ENCODE data around the gene CAPN13. TPM values are rescaled to one million over a fixed set of nuclear protein-coding genes. Genes with fewer than 3 reads are reported as not detected.

Gene CAPN13
- total and polyA plus RNA-seq, 2 of the 4 experiments (the other 2 are of a cell fraction): not detected

DNA sequence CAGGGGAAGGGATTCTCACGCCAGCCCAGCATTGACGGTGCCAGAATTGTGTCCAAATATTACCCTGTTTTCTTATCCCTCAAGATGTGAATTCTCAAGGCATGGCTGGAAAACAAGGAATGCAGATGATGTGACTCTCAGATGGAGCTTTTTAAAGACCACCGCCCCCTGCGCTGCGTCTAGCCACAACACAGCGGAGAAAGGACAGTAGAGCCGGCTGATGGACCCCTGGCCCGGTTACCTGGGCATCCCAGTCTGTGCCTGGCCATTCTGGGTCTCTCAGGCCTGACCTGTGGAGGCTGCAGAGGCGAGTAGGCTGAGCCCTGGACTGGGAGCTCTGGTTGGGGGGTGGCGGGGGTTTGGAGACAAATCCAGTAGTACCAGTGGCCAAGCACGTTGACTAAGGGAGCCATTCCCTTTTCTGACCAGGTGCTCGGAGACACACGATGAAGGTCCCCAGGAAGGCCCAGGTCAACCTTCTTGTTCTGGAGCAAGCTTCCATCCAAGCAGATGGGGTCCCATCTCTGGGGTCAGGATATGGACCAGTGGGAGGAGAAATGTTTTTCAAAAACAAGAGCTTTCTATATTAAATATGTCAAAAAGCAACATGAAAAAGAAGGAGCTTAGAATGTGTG, 5.3 kb downstream of the CAPN13 start:
- no peak overlapping the region for H2BK5ac ChIP-seq (ENCODE audit: low read depth, low read length, poor library complexity, severe bottlenecking)
- WGBS, 2 experiments (ENCODE audit: extremely low coverage in 2 of 2, insufficient read length in 1 of 2): no CpG with 5 or more reads among the region's 13 CpGs
- in situ Hi-C loops (cut with MboI; ENCODE audit: low sequenced_read_pairs): no loop called here
- no peak overlapping the region for H3K4me3 ChIP-seq (ENCODE audit: insufficient read depth, low read depth, low read length)
- H2AK5ac ChIP-seq (ENCODE audit: low read depth, low read length): no peak overlapping the region
- ChIA-PET POLR2A (ENCODE audit: unreplicated experiment) (no interaction called here), CTCF (no interaction called here)
- no peaks in the 10 kb centered on the region for H3K9me1 ChIP-seq (ENCODE audit: insufficient read depth, low read length)
- H3K14ac ChIP-seq (replicated peaks; ENCODE audit: low read depth, low read length): no peak overlapping the region
- H3K9ac ChIP-seq (ENCODE audit: low read depth, low read length): no peak overlapping the region
- H2BK20ac ChIP-seq (ENCODE audit: low read depth, low read length): no peak overlapping the region
- no peak overlapping the region for H2BK15ac ChIP-seq (ENCODE audit: low read depth, low read length)
- H2AFZ ChIP-seq (replicated peaks; ENCODE audit: low read length, poor library complexity): peak overlapping the region; percentile 33
- H2AK9ac ChIP-seq (replicated peaks; ENCODE audit: low read depth, low read length, poor library complexity): no peak overlapping the region
- no peaks in the 10 kb centered on the region for H3K9me3 ChIP-seq (ENCODE audit: control insufficient read depth, insufficient read depth, low read length)
- no peak for DNase-seq
- no peaks in the 10 kb centered on the region for H3K79me1 ChIP-seq (ENCODE audit: low read depth in 1 of 2, low read length in 2 of 2)
- H3K56ac ChIP-seq (ENCODE audit: extremely low read depth, insufficient read depth, low read length): no peak overlapping the region
- H4K20me1 ChIP-seq (ENCODE audit: insufficient read depth, low read length): no peaks in the 10 kb centered on the region
- no peaks in the 10 kb centered on the region for H3K36me3 ChIP-seq (ENCODE audit: control insufficient read depth, insufficient read depth, low read length)
- H3K23ac ChIP-seq (ENCODE audit: low read depth, low read length): no peak overlapping the region
- BruUV-seq (replicated peaks): no TSS peak
- H3K27me3 ChIP-seq (ENCODE audit: control insufficient read depth, insufficient read depth, low read length): peaks cover 4% of the 10 kb centered on the region; the same call in 1 of the 2 replicates
- TF ChIP-seq, protein P1, sequence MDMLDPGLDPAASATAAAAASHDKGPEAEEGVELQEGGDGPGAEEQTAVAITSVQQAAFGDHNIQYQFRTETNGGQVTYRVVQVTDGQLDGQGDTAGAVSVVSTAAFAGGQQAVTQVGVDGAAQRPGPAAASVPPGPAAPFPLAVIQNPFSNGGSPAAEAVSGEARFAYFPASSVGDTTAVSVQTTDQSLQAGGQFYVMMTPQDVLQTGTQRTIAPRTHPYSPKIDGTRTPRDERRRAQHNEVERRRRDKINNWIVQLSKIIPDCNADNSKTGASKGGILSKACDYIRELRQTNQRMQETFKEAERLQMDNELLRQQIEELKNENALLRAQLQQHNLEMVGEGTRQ (IDR thresholded peaks at IDR 0.05; ENCODE audit: low read depth, low read length): no peak
- no peak for TF ChIP-seq CHD1 (IDR thresholded peaks at IDR 0.05; ENCODE audit: low read depth, low read length)
- TF ChIP-seq, protein P2, sequence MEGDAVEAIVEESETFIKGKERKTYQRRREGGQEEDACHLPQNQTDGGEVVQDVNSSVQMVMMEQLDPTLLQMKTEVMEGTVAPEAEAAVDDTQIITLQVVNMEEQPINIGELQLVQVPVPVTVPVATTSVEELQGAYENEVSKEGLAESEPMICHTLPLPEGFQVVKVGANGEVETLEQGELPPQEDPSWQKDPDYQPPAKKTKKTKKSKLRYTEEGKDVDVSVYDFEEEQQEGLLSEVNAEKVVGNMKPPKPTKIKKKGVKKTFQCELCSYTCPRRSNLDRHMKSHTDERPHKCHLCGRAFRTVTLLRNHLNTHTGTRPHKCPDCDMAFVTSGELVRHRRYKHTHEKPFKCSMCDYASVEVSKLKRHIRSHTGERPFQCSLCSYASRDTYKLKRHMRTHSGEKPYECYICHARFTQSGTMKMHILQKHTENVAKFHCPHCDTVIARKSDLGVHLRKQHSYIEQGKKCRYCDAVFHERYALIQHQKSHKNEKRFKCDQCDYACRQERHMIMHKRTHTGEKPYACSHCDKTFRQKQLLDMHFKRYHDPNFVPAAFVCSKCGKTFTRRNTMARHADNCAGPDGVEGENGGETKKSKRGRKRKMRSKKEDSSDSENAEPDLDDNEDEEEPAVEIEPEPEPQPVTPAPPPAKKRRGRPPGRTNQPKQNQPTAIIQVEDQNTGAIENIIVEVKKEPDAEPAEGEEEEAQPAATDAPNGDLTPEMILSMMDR (conservative IDR thresholded peaks at IDR 0.05; ENCODE audit: low read depth, low read length): no peak
- no peak for TF ChIP-seq FOS (IDR thresholded peaks at IDR 0.05; ENCODE audit: low read depth, low read length)
- no peak for TF ChIP-seq RCOR1 (IDR thresholded peaks at IDR 0.05; ENCODE audit: insufficient replicate concordance, low read length)
- TF ChIP-seq BHLHE40 (IDR thresholded peaks at IDR 0.05; ENCODE audit: low read depth, low read length): no peak
- TF ChIP-seq RFX5 (IDR thresholded peaks at IDR 0.05; ENCODE audit: low read depth, low read length): no peak
- TF ChIP-seq SMC3 (IDR thresholded peaks at IDR 0.05; ENCODE audit: low read depth, low read length): no peak
- TF ChIP-seq MXI1 (IDR thresholded peaks at IDR 0.05; ENCODE audit: borderline replicate concordance, low read depth, low read length): no peak
- TF ChIP-seq CEBPB (IDR thresholded peaks at IDR 0.05; ENCODE audit: low read depth, low read length): no peak
- no peak for TF ChIP-seq MAZ (IDR thresholded peaks at IDR 0.05; ENCODE audit: borderline replicate concordance, low read depth, low read length)
- TF ChIP-seq, protein P3, sequence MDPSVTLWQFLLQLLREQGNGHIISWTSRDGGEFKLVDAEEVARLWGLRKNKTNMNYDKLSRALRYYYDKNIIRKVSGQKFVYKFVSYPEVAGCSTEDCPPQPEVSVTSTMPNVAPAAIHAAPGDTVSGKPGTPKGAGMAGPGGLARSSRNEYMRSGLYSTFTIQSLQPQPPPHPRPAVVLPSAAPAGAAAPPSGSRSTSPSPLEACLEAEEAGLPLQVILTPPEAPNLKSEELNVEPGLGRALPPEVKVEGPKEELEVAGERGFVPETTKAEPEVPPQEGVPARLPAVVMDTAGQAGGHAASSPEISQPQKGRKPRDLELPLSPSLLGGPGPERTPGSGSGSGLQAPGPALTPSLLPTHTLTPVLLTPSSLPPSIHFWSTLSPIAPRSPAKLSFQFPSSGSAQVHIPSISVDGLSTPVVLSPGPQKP (IDR thresholded peaks at IDR 0.05; ENCODE audit: borderline replicate concordance, low read depth, low read length): no peak
- no peak for TF ChIP-seq NFE2L2 (IDR thresholded peaks at IDR 0.05; ENCODE audit: low read depth, low read length)
- TF ChIP-seq POLR2A (IDR thresholded peaks at IDR 0.05; ENCODE audit: low read depth, low read length): no peak
- no peak for TF ChIP-seq RAD21 (IDR thresholded peaks at IDR 0.05; ENCODE audit: low read length)
- no peak for TF ChIP-seq MAFK (IDR thresholded peaks at IDR 0.05; ENCODE audit: low read depth, low read length)
- intact Hi-C loops (cut with micrococcal nuclease): no loop called here
- no peak overlapping the region for H3K4me2 ChIP-seq (ENCODE audit: low read depth, low read length)
- no peak for ATAC-seq (ENCODE audit: low read depth)
- H3K27ac ChIP-seq (ENCODE audit: insufficient read depth, low read length): no peak overlapping the region
- H4K5ac ChIP-seq (ENCODE audit: low read depth, low read length): no peak overlapping the region
- H2BK120ac ChIP-seq (ENCODE audit: low read depth, low read length): no peak overlapping the region
- H3K4me1 ChIP-seq (ENCODE audit: control insufficient read depth, insufficient read depth, low read length): no peaks in the 10 kb centered on the region
- H4K8ac ChIP-seq (ENCODE audit: low read depth in 2 of 2, low read length in 2 of 2): no peak overlapping the region
- no peak overlapping the region for H3K18ac ChIP-seq (ENCODE audit: low read depth, low read length)
- no peak overlapping the region for H4K91ac ChIP-seq (ENCODE audit: insufficient read depth, low read depth, low read length)
- dilution Hi-C loops (cut with HindIII; ENCODE audit: low sequenced_read_pairs, unreplicated experiment): no loop called here
- H3K4ac ChIP-seq (ENCODE audit: low read depth, low read length): no peak overlapping the region
